GM04504 (cell line): ENCODE data around the gene CBARP.

Experiments used
- DNase-seq: peaks from one replicate; pipeline ENCODE4 v3.0.0-alpha.2; 2012; ENCODE audit warnings: low read depth

CBARP gene

GRCh38 chr19:1275976-1276627 lies 38.3 kb upstream of the CBARP start:
- no peak for DNase-seq

- peak; percentile 92 for DNase-seq
Measured at GRCh38 chr19:1275260-1275975, 37.6 kb upstream of the CBARP start, which contains the start of gene FAM174C. TSS of gene FAM174C (plus strand) at chr19:1275530. CDS start at chr19:1275550, 20 bp downstream.

- no peak for DNase-seq
Measured at GRCh38 chr19:1274852-1275259, 37.1 kb upstream of the CBARP start.

- DNase-seq: no peak
Measured at GRCh38 chr19:1274081-1274851, 36.5 kb upstream of the CBARP start.

DNA sequence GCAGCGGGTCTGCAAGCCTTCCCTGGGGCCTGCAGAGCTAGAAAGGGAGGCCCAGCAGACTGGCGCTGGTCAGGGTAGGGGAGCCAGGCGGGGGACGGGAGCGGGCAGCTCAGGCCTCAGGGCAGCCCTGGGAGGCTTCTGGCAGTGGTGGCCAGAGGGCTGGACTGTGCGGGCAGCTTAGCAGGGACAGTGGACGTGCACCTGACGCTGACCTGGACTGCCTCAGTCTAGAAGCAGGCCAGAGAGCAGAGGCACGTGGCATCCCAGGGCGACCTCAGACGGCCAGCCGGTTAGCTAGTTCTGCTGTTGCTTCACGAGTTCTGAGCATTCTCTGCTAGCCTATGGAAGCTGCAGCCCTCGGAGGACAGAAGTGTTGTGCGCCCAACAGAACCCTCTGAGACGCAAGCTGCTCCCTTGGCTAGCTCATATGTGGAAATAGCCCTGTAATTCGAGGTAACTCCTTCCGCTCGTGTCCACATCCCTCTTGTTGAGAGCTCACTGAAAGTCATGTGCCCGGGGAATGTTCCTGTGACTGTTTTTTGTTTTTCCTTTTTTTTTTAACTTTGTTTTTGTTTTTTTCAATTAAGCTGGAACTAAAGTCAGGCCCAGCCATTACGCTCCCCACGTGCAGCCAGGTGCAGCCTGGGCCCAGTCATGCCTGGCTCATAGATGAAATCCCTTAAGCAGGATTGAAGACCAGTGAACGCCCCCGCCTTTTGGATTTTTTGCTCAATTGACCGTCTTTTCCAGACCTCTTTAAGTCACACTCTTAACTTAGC lies 35.6 kb upstream of the CBARP start:
- DNase-seq: no peak

DNA sequence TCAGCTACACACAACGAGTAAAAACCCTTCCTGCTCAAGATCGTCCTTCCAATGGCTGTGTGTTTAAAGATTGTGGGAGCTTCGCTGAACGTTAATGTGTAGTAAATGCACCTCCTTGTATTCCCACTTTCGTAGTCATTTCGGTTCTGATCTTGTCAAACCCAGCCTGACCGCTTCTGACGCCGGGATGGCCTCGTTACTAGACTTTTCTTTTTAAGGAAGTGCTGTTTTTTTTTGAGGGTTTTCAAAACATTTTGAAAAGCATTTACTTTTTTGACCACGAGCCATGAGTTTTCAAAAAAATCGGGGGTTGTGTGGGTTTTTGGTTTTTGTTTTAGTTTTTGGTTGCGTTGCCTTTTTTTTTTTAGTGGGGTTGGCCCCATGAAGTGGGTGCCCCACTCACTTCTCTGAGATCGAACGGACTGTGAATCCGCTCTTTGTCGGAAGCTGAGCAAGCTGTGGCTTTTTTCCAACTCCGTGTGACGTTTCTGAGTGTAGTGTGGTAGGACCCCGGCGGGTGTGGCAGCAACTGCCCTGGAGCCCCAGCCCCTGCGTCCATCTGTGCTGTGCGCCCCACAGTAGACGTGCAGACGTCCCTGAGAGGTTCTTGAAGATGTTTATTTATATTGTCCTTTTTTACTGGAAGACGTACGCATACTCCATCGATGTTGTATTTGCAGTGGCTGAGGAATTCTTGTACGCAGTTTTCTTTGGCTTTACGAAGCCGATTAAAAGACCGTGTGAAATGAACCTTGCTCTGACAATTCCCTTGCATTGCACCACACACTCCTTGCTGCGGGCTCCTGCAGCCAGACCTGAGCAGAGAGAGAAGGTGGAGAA lies 34.8 kb upstream of the CBARP start:
- DNase-seq: no peak

DNA sequence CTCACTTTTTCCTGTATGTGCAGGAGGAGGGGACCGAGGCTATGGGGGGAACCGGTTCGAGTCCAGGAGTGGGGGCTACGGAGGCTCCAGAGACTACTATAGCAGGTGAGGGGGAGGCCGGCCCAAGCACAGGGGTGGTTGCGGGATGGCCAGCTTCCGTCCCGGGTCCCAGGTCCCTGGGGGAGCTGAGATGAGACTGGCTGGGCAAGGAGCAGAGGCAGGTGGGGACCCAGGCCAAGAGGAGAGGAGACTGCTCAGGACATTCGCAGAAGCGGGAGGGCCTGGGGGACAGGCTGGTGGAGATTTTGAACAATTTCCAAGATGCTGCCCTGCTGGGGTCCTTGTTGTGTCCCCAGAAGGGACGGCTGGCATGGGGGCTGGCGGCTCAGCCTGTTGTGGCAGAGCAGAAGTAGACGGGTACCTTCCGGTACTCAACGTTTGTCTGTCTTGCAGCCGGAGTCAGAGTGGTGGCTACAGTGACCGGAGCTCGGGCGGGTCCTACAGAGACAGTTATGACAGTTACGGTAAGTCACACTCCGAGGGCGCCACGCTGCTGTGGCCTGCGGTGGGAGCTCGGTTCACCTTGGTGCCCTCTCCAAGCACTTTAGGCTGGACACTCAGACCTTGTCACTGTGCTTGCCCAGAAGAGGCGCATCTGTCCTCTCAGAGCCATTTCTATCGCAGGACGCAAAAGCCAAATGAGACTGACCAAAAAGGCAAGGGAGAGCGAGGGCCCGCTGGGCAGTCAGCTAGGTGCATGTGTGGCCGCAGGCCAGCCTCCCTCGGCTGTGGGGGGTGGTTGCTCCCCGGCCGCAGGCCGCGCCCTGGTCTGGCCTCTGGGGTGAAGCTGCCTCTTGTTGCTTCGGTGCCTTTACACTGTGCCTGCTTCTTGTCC lies 34.0 kb upstream of the CBARP start:
- no peak for DNase-seq

DNA sequence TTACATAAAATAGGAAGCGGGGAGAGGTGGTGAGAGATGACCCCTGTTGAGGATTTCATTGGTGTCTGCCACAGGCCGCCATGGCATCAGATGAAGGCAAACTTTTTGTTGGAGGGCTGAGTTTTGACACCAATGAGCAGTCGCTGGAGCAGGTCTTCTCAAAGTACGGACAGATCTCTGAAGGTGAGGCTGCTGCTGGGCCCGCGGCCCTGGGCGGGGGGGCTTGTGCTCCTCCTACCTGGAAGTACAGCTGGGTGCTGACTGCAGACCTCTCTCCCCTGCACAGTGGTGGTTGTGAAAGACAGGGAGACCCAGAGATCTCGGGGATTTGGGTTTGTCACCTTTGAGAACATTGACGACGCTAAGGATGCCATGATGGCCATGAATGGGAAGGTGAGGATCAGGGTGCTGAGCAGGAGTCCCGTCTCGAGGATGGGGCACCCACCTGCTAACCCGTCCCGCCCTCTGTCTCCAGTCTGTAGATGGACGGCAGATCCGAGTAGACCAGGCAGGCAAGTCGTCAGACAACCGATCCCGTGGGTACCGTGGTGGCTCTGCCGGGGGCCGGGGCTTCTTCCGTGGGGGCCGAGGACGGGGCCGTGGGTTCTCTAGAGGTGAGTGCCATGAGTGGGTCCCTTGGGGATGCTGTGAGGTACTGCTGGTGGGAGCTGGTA lies 33.2 kb upstream of the CBARP start:
- DNase-seq: no peak

DNA sequence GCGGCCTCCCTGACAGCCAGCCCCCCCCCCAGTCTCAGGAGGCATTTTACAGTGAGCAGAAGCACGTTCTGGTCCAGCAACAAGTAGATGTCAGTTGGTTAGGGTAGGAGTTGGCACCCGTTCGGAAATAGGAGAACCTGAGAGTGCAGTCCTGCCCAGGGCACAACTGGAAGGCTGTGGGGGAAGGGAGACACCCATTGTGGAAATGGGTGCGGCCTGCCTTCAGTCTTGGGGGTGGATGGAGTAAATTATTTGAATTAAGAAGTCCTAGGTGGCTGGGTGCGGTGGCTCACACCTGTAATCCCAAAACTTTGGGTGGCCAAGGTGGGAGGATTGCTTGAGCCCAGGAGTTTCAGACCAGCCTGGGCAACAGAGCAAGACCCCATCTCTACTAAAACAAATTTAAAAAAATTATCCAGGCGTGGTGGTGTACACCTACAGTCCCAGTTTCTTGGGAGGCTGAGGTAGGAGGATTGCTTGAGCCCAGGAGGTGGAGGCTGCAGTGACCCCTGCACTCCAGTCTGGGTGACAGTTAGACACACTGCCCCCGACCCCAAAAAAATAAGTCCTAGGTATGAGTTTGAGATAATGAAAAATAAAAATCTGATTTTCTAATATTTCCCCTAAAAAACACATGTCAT lies 32.5 kb upstream of the CBARP start:
- no peak for DNase-seq

DNA sequence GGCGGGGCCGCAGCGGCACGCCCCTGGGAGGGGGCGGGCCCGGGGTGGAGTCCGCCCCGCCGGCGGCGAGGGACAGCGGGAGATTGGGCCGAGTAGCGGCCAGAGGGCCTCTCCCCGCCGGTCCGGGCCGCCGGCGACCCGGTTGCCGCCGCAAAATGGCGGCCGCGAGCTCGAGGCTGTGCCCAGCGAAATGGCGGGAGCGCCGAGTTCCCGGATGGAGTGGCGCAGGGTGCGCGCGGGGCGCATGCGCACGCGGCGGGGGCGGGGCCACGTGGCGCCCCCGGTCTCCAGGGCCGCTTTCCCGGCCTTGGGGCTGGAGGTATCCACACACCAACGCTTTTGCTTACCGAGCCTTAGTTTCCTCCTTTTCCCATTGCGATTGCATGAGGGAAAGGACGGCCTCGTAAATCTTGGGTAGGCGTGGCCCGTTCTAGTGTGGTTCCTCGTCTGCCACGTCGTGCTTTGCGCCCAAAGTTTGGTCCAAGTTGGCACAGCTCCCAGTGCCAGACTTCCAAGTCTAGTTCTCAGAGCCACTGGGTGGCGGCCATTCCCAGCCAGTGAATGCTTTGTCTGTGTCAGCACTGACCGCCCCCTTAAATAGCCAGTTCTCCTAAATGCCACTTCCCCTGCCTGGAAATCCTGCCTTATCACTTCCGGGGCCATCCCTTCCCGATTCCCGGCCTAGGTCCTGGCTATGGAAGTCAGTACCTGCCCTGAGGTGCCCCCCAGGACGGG lies 31.8 kb upstream of the CBARP start:
- DNase-seq: peak; percentile 72

GRCh38 chr19:1269065-1269477 lies 31.3 kb upstream of the CBARP start, which contains the start of gene CIRBP:
TSS of gene CIRBP (plus strand) at chr19:1269332. CDS start at chr19:1270934, 1,602 bp downstream.
- peak; percentile 97 for DNase-seq

- DNase-seq: no peak
Measured at GRCh38 chr19:1268226-1269064, 30.6 kb upstream of the CBARP start.

- DNase-seq: no peak
Measured at GRCh38 chr19:1267477-1268225, 29.8 kb upstream of the CBARP start.

DNA sequence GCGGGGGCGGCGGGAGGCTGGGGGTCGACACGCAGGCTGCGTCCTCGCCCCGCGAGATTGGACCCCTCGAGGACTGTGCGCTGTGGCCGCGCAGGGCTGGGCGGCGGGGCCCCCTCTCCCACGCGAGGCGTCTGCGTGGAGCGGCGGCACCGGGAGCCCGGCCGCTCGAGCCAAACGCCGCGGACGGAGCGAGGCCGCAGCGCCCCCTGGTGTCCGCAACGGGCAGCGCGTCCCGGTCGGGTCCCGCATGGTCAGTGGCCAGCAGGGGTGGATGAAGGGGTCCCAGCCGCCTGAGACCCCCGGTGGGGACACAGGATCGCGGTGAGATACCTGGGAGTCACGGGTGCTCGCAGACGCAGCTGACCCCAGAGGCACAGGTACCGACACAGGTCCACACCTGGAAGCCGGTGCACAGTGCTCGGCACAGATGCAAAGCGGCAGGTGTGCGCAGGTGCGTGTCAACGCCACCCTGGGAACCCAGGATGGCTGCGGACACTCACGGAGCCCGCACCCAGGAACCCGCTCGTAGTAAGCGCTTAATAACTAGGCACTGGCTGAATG lies 29.2 kb upstream of the CBARP start:
- DNase-seq: no peak

DNA sequence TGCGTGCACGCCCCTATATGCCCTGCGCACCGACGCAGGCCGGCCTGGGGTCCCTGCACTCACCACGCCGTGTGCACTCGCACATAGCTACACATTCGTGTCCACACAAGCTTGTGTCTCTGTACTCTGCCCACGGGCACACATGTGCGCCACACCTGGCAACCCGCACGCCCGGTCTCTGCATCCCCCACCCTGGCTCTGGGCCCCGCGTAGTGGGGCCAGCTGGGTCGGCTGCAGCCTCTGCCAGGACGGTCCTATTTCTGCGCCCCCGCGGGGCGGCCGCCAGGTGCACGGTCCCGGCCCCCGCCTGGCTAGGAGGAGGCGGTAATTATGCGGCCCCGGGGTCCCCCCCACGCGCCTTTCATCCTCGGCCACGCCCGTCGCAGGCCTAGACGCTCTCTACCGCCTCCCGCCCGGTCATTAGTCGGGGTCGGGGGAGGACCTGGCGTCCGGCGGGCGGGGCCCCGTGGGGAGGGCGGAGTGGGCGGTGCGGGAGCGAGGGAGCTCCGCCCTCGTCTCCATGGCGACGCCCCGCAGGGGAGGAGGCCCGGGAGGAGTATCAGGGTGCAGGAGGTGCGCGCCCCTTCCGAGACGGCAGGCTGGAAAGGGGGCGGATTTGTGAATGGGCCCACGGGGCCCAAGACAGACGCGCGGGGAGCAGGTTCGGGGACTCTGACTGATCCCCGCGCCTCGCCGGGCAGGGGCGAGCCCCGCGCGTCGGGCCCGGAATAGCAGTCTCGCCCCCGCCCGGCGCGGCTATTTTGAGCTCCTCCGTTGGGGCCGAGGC lies 28.5 kb upstream of the CBARP start:
- peak; percentile 87 for DNase-seq
